Fibroblast of pulmonary artery (primary cell): ENCODE data around the gene ATP6V1F.
"Not testable (repeated sequence)": the region's sequence is repeated elsewhere in the genome, so short reads cannot be mapped to it uniquely, and the experiment has no call there.

ENCODE experiments used
- DNase-seq: peaks from one replicate; pipeline ENCODE4 v3.0.0-alpha.2; 2010; ENCODE audit warnings: low read depth
- H3K4me3 ChIP-seq: replicated peaks from 2 replicates; pipeline ENCODE4 v1.5.1; 2011; ENCODE audit warnings: low read depth, mild to moderate bottlenecking, control low read depth, low read length, moderate library complexity
- TF ChIP-seq, protein P1 (sequence below): IDR thresholded peaks from 2 replicates; pipeline ENCODE4 v1.5.1; 2011; ENCODE audit warnings: mild to moderate bottlenecking, control low read depth, low read length, inconsistent platforms; ENCODE audit errors: missing control alignments

ATP6V1F gene

DNA sequence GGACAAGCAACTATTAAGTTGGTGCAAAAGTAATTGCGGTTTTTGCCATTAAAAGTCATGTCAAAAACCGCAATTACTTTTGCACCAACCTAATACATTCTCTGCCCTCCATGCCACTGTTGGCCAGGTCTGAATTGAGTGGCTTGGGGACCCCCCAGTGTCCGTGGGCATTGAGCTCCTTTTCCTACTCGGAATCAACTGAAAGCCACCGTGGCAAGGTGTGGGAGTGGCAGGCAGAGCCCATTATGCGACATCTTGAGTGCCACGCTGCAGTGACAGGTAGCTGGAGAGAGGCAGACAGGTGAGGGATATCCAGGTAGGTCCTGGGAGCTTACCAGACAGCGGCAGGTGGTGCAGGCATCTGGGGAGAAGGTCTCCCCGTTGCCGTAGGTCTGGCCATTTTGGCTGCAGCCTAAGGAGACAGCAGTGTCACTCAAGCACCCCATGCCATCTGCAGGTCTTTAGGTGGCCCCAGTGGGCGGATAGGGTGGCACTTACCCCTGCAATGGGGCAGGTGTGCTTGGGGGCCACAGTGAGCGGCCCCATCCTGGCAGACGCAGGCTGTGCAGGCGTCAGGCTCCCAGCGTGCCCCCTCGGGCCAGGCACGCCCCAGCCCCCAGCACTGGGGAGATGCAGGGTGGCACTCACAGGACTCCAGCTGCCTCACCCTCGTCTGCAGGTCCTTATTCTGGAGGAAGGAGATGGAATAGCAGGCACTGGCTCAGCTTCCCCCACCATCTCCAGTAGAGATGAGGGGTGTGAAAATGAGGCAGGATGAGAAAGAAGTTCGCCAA, 44.3 kb downstream of the ATP6V1F start:
- no peak for DNase-seq
- TF ChIP-seq, protein P1, sequence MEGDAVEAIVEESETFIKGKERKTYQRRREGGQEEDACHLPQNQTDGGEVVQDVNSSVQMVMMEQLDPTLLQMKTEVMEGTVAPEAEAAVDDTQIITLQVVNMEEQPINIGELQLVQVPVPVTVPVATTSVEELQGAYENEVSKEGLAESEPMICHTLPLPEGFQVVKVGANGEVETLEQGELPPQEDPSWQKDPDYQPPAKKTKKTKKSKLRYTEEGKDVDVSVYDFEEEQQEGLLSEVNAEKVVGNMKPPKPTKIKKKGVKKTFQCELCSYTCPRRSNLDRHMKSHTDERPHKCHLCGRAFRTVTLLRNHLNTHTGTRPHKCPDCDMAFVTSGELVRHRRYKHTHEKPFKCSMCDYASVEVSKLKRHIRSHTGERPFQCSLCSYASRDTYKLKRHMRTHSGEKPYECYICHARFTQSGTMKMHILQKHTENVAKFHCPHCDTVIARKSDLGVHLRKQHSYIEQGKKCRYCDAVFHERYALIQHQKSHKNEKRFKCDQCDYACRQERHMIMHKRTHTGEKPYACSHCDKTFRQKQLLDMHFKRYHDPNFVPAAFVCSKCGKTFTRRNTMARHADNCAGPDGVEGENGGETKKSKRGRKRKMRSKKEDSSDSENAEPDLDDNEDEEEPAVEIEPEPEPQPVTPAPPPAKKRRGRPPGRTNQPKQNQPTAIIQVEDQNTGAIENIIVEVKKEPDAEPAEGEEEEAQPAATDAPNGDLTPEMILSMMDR = no peak

DNA sequence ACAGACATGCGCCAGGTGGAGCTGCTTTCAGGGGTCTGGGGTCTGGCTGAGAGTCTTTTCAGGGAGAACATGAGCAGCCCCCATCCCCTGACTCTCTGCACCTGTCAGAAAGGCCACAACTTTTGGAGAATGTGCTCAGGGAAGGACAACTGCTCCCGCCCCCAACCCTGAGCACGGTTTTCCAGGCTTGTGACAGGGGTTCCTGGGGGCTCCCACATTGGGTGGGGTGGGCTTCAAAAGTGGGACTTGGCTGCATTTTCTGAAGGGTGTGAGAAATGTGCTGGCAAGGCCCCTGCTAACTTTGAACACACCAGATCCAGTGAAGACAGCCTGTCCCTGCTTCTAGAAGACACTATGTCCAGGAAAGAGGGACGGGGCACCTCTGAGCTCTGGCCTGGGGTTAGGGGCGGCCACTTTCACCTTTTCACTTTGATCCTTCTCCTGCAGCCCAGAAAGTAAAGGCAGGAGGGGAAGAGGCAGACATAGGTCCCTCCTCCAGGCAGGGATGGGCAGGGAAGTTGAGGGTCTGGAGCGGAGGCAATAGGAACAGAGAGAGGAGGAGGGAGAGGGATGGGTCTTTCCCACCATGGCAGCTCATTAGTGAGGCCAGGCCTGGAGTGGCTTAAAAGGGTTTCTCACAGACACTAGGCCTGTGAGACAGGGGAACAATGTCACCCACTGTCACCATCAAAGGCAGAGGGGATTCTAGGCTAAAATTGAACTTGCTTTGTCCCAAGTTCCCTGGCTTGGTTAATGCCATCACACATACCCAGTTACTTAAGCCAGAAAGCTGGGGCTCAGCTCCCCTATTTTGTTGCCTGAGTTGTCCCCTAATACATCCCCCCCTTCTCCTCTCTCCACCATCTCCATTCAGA, 46.3 kb downstream of the ATP6V1F start:
- H3K4me3 ChIP-seq = no peak overlapping the region
- no peak for DNase-seq
- TF ChIP-seq, protein P1 = no peak

More for the DNA sequence above, 44.3 kb downstream of the ATP6V1F start:
- no peak overlapping the region for H3K4me3 ChIP-seq

DNA sequence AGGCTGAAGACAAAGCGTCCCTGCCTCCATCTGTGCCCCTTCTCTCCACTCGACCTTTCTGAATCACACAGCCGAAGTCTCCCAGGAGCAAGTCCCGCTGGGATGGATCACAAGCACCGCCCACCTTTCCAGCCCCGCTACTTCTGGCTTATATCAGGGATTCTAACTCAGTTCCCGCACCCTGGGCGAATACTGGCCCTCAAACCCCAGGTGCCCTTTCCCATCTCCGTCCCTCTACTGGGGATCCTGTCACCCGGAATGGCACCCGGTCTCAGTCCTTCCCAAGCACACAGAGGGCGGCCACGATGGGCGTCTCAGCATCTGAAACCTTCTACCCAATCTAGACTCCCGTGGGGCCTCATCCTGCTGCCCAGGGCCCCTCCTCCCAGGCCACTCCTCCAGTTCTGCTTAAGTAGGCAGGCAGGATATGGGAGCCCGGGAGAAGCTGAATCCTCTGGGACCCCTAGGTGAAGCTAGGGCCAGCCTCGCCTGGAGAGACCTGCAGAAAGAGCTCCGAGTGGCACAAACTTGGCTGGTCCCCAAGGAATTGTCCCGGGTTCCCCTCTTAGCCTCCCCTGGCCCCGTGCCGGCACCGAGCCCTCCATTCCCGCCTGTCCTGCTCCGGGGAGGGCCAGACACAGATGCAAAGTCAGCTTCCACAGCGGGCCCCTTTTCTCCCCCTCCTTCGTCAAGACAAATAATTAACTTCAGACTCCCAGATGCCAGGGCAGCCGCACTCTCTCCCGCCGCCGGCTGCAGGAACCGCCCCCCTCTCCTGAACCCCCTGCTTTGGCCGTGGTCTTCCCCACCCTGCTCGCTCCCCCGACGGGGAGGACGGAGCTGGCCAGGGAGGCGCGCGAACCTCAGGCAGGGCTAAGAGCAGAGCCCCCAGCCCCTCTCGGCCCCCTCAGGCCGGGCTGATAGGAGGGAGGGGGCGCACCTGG, 47.2 kb downstream of the ATP6V1F start:
- TF ChIP-seq, protein P1 = no peak
- peak; percentile 44 for DNase-seq
- H3K4me3 ChIP-seq = peak overlapping the region; percentile 32

DNA sequence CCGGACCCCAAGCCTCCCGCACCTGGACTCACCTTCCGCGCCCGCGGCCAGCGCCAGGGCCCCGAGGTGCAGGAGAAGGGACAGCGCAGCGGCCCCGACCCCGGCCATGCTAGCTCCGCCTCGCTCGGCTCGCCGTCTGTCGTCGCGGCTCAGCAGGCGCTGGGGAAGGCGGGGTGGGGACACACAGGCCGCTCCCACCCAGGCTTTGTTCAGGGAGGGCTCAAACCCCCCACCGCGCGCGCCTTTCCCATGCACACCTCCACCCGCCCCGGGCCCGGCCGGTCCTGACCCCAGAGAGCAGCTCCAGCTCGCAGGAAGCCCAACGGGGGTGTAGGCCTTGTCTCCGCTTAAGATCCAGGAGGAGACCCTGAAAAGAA, 47.9 kb downstream of the ATP6V1F start, which contains the start of gene KCP:
KCP (minus strand) TSS at position 141 of the 377 bp plus-strand sequence; CDS start at position 108, 33 bp downstream.
- no peak for DNase-seq
- TF ChIP-seq, protein P1 = no peak
- H3K4me3 ChIP-seq = peak within 1 kb of the TSS; percentile 32

DNA sequence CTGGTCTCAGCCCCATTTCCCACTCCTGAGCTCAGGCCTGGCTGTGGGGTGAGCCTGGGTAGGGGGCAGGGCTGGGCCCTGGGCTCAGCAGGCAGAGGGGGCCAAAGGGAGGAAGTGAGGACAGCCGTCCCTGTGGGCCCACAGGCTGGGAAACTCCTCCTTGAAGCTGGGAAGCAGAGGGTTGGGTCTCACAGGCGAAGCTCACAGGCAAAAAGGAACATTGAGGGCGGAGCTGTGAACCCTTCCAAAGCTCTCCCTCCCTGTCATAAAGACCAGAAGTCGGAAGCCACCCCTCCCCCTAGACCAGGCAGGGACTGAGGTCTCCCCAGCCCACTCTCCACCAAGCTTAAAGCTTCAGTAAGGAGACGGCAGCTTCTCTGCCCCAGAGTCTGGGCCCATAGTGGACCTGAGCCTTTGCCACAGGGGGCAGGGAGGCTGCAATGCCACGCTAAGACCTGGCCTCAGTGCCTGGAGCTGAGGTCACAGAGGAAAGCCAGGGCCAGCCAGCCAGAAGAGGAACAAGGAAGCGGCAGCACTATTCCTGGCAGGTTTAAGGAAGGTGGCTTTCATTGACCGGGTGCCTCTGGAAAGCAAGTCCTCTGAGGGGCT, 48.9 kb downstream of the ATP6V1F start:
- TF ChIP-seq, protein P1 = no peak
- H3K4me3 ChIP-seq = no peak overlapping the region
- no peak for DNase-seq

DNA sequence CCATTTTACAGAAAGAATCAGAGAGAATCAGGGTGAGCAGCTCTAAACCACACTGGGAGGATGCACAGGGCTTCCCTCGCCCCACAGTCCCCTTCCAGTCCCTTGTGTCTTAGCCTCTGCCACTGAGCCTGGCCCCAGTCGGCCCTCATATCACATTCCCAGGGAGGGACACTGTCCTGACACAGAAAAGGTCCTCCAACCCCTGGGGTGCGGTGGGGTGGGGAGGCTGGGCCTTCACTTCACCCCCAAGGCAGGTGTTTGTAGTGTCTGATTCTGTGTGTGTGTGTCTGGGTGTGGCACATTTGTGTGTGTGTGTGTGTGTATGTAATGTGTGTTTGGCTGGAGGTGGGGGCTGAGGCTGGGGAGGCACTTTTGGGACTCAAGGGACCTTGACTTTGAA, 49.6 kb downstream of the ATP6V1F start:
- DNase-seq = no peak
- H3K4me3 ChIP-seq = no peak overlapping the region

DNA sequence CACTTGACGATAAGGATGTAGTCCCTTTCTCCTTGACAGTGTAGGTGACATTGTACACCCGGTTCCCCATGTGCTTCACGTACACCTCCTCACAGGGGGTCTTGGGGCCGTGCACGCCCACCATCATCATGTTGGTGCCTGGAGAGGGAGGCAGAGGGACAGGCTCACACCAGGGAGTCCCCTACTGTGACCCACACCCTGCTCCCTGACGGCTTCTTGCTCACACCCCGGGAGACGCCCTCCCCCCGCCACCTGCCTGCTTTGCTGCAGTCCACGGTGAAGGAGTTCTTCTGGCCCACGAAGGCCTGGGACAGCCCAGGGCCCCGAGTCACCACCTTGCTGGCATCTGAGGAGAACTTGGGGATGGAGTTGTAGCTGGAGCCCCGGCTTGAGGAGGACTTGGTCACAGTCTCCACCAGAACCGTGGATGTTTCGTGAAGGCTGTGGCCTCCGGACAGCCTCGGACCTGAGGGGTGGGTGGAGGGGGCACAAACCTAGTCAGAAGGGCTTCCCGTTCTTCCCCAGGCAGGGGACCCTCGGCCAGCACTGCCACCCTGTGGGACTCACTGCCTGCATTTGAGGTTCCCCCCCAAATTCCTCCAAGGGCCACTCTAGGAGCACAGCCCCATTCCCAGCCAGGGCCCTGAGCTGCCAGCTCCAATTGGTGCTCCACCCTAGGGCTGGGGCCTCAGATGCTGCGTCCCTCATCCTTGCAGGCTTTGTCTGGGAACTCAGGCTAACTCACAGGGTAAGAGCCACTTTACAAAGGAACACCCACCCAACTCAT, 50.2 kb downstream of the ATP6V1F start:
- not testable (repeated sequence) for H3K4me3 ChIP-seq, DNase-seq

More for the DNA sequence above, 49.6 kb downstream of the ATP6V1F start:
- TF ChIP-seq, protein P1 = no peak
